PFSK-1 (cell line): ENCODE results near the gene KIAA0040. TPM values are rescaled to one million over a fixed set of nuclear protein-coding genes. Genes with fewer than 3 reads are reported as not detected.

Experiments
- FOXP2 ChIP-seq: optimal IDR thresholded peaks from 2 replicates; pipeline ENCODE3; 2011; ENCODE audit warnings: borderline replicate concordance, control low read depth, inconsistent platforms; ENCODE audit not compliant: insufficient read depth; ENCODE audit errors: extremely low read length, extremely low read depth
- POLR2AphosphoS5 ChIP-seq: IDR thresholded peaks from 2 replicates; pipeline ENCODE4 v1.6.1; 2012; ENCODE audit warnings: low read depth, mild to moderate bottlenecking, control low read depth, low read length, moderate library complexity
- REST ChIP-seq, 2 experiments: IDR thresholded peaks; 2 replicates each; pipeline versions ENCODE4 v1.6.1 to v1.8.0; 2011 to 2012; ENCODE audit warnings: low read depth in 2 of 2, low read length in 2 of 2, control low read depth in 1 of 2, inconsistent platforms in 1 of 2, mild to moderate bottlenecking in 1 of 2, moderate library complexity in 1 of 2; ENCODE audit not compliant: insufficient read depth in 1 of 2
- SIN3A ChIP-seq: IDR thresholded peaks from 2 replicates; pipeline ENCODE4 v1.6.1; 2012; ENCODE audit warnings: mild to moderate bottlenecking, low read length, moderate library complexity, borderline replicate concordance; ENCODE audit not compliant: insufficient read depth
- TAF1 ChIP-seq: IDR thresholded peaks from 2 replicates; pipeline ENCODE4 v1.6.1; 2012; ENCODE audit warnings: low read length, control low read depth, borderline replicate concordance; ENCODE audit not compliant: insufficient read depth
- polyA plus RNA-seq: library from polyadenylated mRNA; unstranded; fragments of >200 nt; gene quantifications from one replicate; pipeline ENCODE4 v1.2.1, GENCODE V29; 2012; ENCODE audit warnings: low read depth, missing spikeins; ENCODE audit not compliant: insufficient read length

Gene KIAA0040
- polyA plus RNA-seq, result not detected

- TF ChIP-seq FOXP2 (no peak), SIN3A (no peak), POLR2AphosphoS5 (no peak), REST (IDR thresholded peaks at IDR 0.05; ENCODE audit: insufficient read depth in 1 of 2, low read depth in 2 of 2, low read length in 2 of 2) (no peak), TAF1 (no peak)
Observed at GRCh38 chr1:175192630-175193526, at the start of gene KIAA0040. Gene KIAA0040 (minus strand): TSS chr1:175192776. CDS start chr1:175161013, 31,763 bp downstream.

GRCh38 chr1:175237389-175237788 is 44.8 kb upstream of the KIAA0040 start:
- TF ChIP-seq POLR2AphosphoS5 (no peak), FOXP2 (no peak), REST (IDR thresholded peaks at IDR 0.05; ENCODE audit: insufficient read depth in 1 of 2, low read depth in 2 of 2, low read length in 2 of 2) (no peak), SIN3A (no peak), TAF1 (no peak)

- TF ChIP-seq REST (IDR thresholded peaks at IDR 0.05; ENCODE audit: insufficient read depth in 1 of 2, low read depth in 2 of 2, low read length in 2 of 2) (no peak), SIN3A (no peak), TAF1 (no peak), FOXP2 (no peak), POLR2AphosphoS5 (no peak)
Observed at GRCh38 chr1:175234639-175235038, 42.1 kb upstream of the KIAA0040 start.

GRCh38 chr1:175232335-175232734 is 39.8 kb upstream of the KIAA0040 start:
- TF ChIP-seq REST (IDR thresholded peaks at IDR 0.05; ENCODE audit: insufficient read depth in 1 of 2, low read depth in 2 of 2, low read length in 2 of 2) (no peak), POLR2AphosphoS5 (no peak), TAF1 (no peak), SIN3A (no peak), FOXP2 (no peak)
